Liver (tissue), 9 donors: ENCODE results near the gene WDR49. TPM values are rescaled to one million over a fixed set of nuclear protein-coding genes. Genes with fewer than 3 reads are reported as not detected.

Experiments used
- DNase-seq: peaks from one replicate; pipeline ENCODE4 v3.0.0-alpha.2; 2017; ENCODE audit warnings: low spot score
- H3K27ac ChIP-seq, 2 donors: one replicate each; pipeline ENCODE4 v1.7.0; 2013; ENCODE audit warnings: inconsistent platforms in 2 of 2, low read length in 2 of 2, control low read depth in 1 of 2, low read depth in 1 of 2, mild to moderate bottlenecking in 1 of 2
- H3K27me3 ChIP-seq, 4 donors: one replicate each; pipeline versions ENCODE4 v1.6.1 to v1.7.0; 2013; ENCODE audit warnings: low read length in 3 of 4, inconsistent platforms in 1 of 4, mild to moderate bottlenecking in 1 of 4, moderate library complexity in 1 of 4; ENCODE audit not compliant: control insufficient read depth in 4 of 4, insufficient read depth in 4 of 4
- H3K36me3 ChIP-seq, 4 donors: one replicate each; pipeline versions ENCODE4 v1.6.1 to v1.7.0; 2013; ENCODE audit warnings: low read length in 3 of 4, mild to moderate bottlenecking in 3 of 4, low read depth in 1 of 4, moderate library complexity in 1 of 4; ENCODE audit not compliant: control insufficient read depth in 4 of 4, insufficient read depth in 3 of 4
- H3K4me1 ChIP-seq, 4 donors: one replicate each; pipeline versions ENCODE4 v1.6.1 to v1.7.0; 2013; ENCODE audit warnings: low read length in 3 of 4, mild to moderate bottlenecking in 3 of 4, moderate library complexity in 1 of 4; ENCODE audit not compliant: control insufficient read depth in 4 of 4, insufficient read depth in 4 of 4
- H3K4me3 ChIP-seq, 3 donors: one replicate each; pipeline versions ENCODE4 v1.6.1 to v1.7.0; 2013; ENCODE audit warnings: low read length in 3 of 3, control low read depth in 1 of 3, low read depth in 1 of 3, mild to moderate bottlenecking in 1 of 3
- H3K9ac ChIP-seq, 2 donors: one replicate each; pipeline ENCODE4 v1.7.0; 2013; ENCODE audit warnings: low read length in 2 of 2, mild to moderate bottlenecking in 2 of 2, moderate library complexity in 2 of 2, control low read depth in 1 of 2, low read depth in 1 of 2
- H3K9me3 ChIP-seq, 4 donors: one replicate each; pipeline versions ENCODE4 v1.6.1 to v1.7.0; 2013; ENCODE audit warnings: low read length in 3 of 4; ENCODE audit not compliant: control insufficient read depth in 4 of 4
- ATF3 ChIP-seq: IDR thresholded peaks from 2 replicates; pipeline ENCODE4 v1.6.1; 2016; ENCODE audit warnings: antibody characterized with exemption
- CTCF ChIP-seq: fragments of 150-350 bp; IDR thresholded peaks from 2 replicates; pipeline ENCODE4 v1.5.1; 2017; ENCODE audit warnings: improper control_type of control experiment, low read depth, low read length; ENCODE audit not compliant: missing input control
- EGR1 ChIP-seq, 2 donors: IDR thresholded peaks; 2 replicates each; pipeline ENCODE4 v1.6.1; 2016 to 2018; ENCODE audit warnings: antibody characterized with exemption in 2 of 2, low read depth in 2 of 2
- FOXA1 ChIP-seq: IDR thresholded peaks from 2 replicates; pipeline ENCODE4 v1.6.1; 2016; ENCODE audit warnings: antibody characterized with exemption
- FOXA2 ChIP-seq: IDR thresholded peaks from 2 replicates; pipeline ENCODE4 v1.6.1; 2016; ENCODE audit warnings: antibody characterized with exemption
- GABPA ChIP-seq, 2 donors: IDR thresholded peaks in 1 of 2; conservative IDR thresholded peaks in 1 of 2; 2 replicates each; pipeline ENCODE4 v1.6.1; 2016; ENCODE audit warnings: antibody characterized with exemption in 2 of 2, mild to moderate bottlenecking in 1 of 2, moderate library complexity in 1 of 2
- HNF4A ChIP-seq, 2 donors: conservative IDR thresholded peaks; 2 replicates each; pipeline ENCODE4 v1.6.1; 2016; ENCODE audit warnings: antibody characterized with exemption in 2 of 2, mild to moderate bottlenecking in 2 of 2
- HNF4G ChIP-seq: IDR thresholded peaks from 2 replicates; pipeline ENCODE4 v1.6.1; 2016; ENCODE audit warnings: antibody characterized with exemption
- JUND ChIP-seq, 2 donors: IDR thresholded peaks; 2 replicates each; pipeline ENCODE4 v1.6.1; 2016; ENCODE audit warnings: antibody characterized with exemption in 2 of 2
- MAX ChIP-seq: IDR thresholded peaks from 2 replicates; pipeline ENCODE4 v1.6.1; 2016; ENCODE audit warnings: antibody characterized with exemption
- NR2F2 ChIP-seq: IDR thresholded peaks from 2 replicates; pipeline ENCODE4 v1.6.1; 2016; ENCODE audit warnings: antibody characterized with exemption
- RAD21 ChIP-seq, 2 donors: IDR thresholded peaks; 2 replicates each; pipeline ENCODE4 v1.6.1; 2016; ENCODE audit warnings: antibody characterized with exemption in 2 of 2, mild to moderate bottlenecking in 2 of 2
- REST ChIP-seq: IDR thresholded peaks from 2 replicates; pipeline ENCODE4 v1.6.1; 2016; ENCODE audit warnings: antibody characterized with exemption, mild to moderate bottlenecking
- RXRA ChIP-seq, 2 donors: IDR thresholded peaks; 2 replicates each; pipeline ENCODE4 v1.6.1; 2017 to 2018; ENCODE audit warnings: antibody characterized with exemption in 2 of 2, mild to moderate bottlenecking in 1 of 2
- SP1 ChIP-seq: IDR thresholded peaks from 2 replicates; pipeline ENCODE4 v1.6.1; 2018; ENCODE audit warnings: antibody characterized with exemption, mild to moderate bottlenecking
- TAF1 ChIP-seq: conservative IDR thresholded peaks from 2 replicates; pipeline ENCODE4 v1.6.1; 2016; ENCODE audit warnings: antibody characterized with exemption, mild to moderate bottlenecking
- YY1 ChIP-seq: IDR thresholded peaks from 2 replicates; pipeline ENCODE4 v1.6.1; 2016; ENCODE audit warnings: antibody characterized with exemption, mild to moderate bottlenecking
- ZBTB33 ChIP-seq: IDR thresholded peaks from 2 replicates; pipeline ENCODE4 v1.6.1; 2016; ENCODE audit warnings: antibody characterized with exemption
- WGBS: extraction: QIAGEN DNeasy Blood & Tissue Kit; methylation state at CpG from one replicate; pipeline ENCODE4 v1.1.7; 2013; 5-methylcytosine and 5-hydroxymethylcytosine counted together
- polyA plus RNA-seq, 2 donors: library from polyadenylated mRNA; stranded (reverse) in 1 of 2; unstranded in 1 of 2; fragments of 200-250 nt in 1 of 2; fragments of >200 nt in 1 of 2; fragmentation: Nextera tagmentation in 1 of 2; extraction: Ambion mirVana in 1 of 2; gene quantifications; one replicate each; pipeline versions ENCODE4 v1.2.1 to v1.2.3, GENCODE V29; 2013 to 2015
- total RNA-seq, 2 donors: library from RNA; depleted of rRNA; stranded (reverse); fragments of >200 nt; gene quantifications; one replicate each; pipeline ENCODE4 v1.2.3, GENCODE V29; 2014
- donor health status: healthy.
- donor health status: healthy.
- donor health status: healthy.
- donor health status: healthy.
- donor health status: healthy.

Gene WDR49
- total and polyA plus RNA-seq, 4 donors = 0.23 to 0.42 TPM; not detected in 2

- Histone ChIP-seq H3K4me1 (no peaks in the 10 kb centered on the region), H3K9me3 (no peaks in the 10 kb centered on the region), H3K36me3 (no peaks in the 10 kb centered on the region), H3K4me3 (no peak overlapping the region), H3K27me3 (no peaks in the 10 kb centered on the region), H3K27ac (no peak overlapping the region), H3K9ac (no peak overlapping the region)
- no peak for DNase-seq
- WGBS = 90% methylated on average over 5 of the region's 5 CpGs
- TF ChIP-seq RXRA (IDR thresholded peaks at IDR 0.05) = no peak
- no peak for TF ChIP-seq HNF4G
- no peak for TF ChIP-seq ATF3
- TF ChIP-seq FOXA1 = no peak
- TF ChIP-seq FOXA2 = no peak
- no peak for TF ChIP-seq YY1
- no peak for TF ChIP-seq GABPA (IDR thresholded peaks at IDR 0.05 in 1 of 2, conservative IDR thresholded peaks at IDR 0.05 in 1 of 2)
- TF ChIP-seq HNF4A (conservative IDR thresholded peaks at IDR 0.05) = no peak
- no peak for TF ChIP-seq EGR1 (IDR thresholded peaks at IDR 0.05; ENCODE audit: low read depth in 2 of 2)
- TF ChIP-seq SP1 = no peak
- no peak for TF ChIP-seq NR2F2
- no peak for TF ChIP-seq REST
- no peak for TF ChIP-seq ZBTB33
Measured at GRCh38 chr3:167662919-167663400, 9.2 kb upstream of the WDR49 start.

- TF ChIP-seq HNF4G (no peak), CTCF (no peak), HNF4A (conservative IDR thresholded peaks at IDR 0.05) (no peak), NR2F2 (no peak), FOXA2 (no peak), TAF1 (no peak), MAX (no peak), ATF3 (no peak), YY1 (no peak), FOXA1 (no peak), RXRA (IDR thresholded peaks at IDR 0.05) (no peak), JUND (IDR thresholded peaks at IDR 0.05) (no peak), EGR1 (IDR thresholded peaks at IDR 0.05; ENCODE audit: low read depth in 2 of 2) (no peak), GABPA (IDR thresholded peaks at IDR 0.05 in 1 of 2, conservative IDR thresholded peaks at IDR 0.05 in 1 of 2) (no peak), REST (no peak), RAD21 (IDR thresholded peaks at IDR 0.05) (no peak)
- H3K9me3 ChIP-seq = no peaks in the 10 kb centered on the region
- H3K27ac ChIP-seq = no peak overlapping the region
- DNase-seq = no peak
- no peaks in the 10 kb centered on the region for H3K27me3 ChIP-seq
- H3K36me3 ChIP-seq = no peaks in the 10 kb centered on the region
- 78% methylated on average over 3 of the region's 3 CpGs for WGBS
- H3K4me3 ChIP-seq = no peak overlapping the region
- H3K9ac ChIP-seq = no peak overlapping the region
- H3K4me1 ChIP-seq = no peaks in the 10 kb centered on the region
Measured at GRCh38 chr3:167657684-167658225, 4.0 kb upstream of the WDR49 start.
